Stimulated activated CD8-positive, alpha-beta memory T cell treated with anti-CD3 and anti-CD28 coated beads, Interleukin-7, amount 100 ng/mL, for 24 hours (primary cell): ENCODE data around the gene BRD1.

ENCODE experiments used
- DNase-seq: peaks from one replicate; pipeline ENCODE4 v3.0.0-alpha.2; 2020; ENCODE audit warnings: low read depth

BRD1 gene

GRCh38 chr22:49727191-49727880 lies 100.3 kb downstream of the BRD1 start:
- no peak for DNase-seq

- no peak for DNase-seq
Observed at GRCh38 chr22:49726701-49727101, 101.0 kb downstream of the BRD1 start.

- DNase-seq: no peak
Observed at GRCh38 chr22:49726022-49726681, 101.5 kb downstream of the BRD1 start.

- no peak for DNase-seq
Observed at GRCh38 chr22:49725516-49725915, 102.2 kb downstream of the BRD1 start.

GRCh38 chr22:49724893-49725489 lies 102.7 kb downstream of the BRD1 start:
- peak; percentile 49 for DNase-seq

- no peak for DNase-seq
Observed at GRCh38 chr22:49724030-49724892, 103.4 kb downstream of the BRD1 start.

- DNase-seq: no peak
Observed at GRCh38 chr22:49723478-49724029, 104.1 kb downstream of the BRD1 start.
